Measurements from ENCODE around the gene ABTB2.

The ABTB2 gene

GRCh38 chr11:34313099-34313517, 44.7 kb downstream of the ABTB2 start:
- no peak for DNase-seq

- no peak for DNase-seq
Measured at GRCh38 chr11:34311126-34311525, 46.7 kb downstream of the ABTB2 start.

- no peak for DNase-seq
Measured at GRCh38 chr11:34309965-34310364, 47.8 kb downstream of the ABTB2 start.

- DNase-seq = no peak
Measured at GRCh38 chr11:34308913-34309585, 48.8 kb downstream of the ABTB2 start.

- DNase-seq = no peak
Measured at GRCh38 chr11:34308049-34308912, 49.5 kb downstream of the ABTB2 start.

- DNase-seq = no peak
Measured at GRCh38 chr11:34305780-34306179, 52.0 kb downstream of the ABTB2 start.

- DNase-seq = no peak
Measured at GRCh38 chr11:34305193-34305592, 52.6 kb downstream of the ABTB2 start.

- no peak for DNase-seq
Measured at GRCh38 chr11:34303028-34303570, 54.7 kb downstream of the ABTB2 start.

GRCh38 chr11:34302046-34302921, 55.5 kb downstream of the ABTB2 start:
- no peak for DNase-seq

- DNase-seq = no peak
Measured at GRCh38 chr11:34300926-34301295, 56.9 kb downstream of the ABTB2 start.

- DNase-seq = no peak
Measured at GRCh38 chr11:34300026-34300925, 57.5 kb downstream of the ABTB2 start.

GRCh38 chr11:34299284-34299972, 58.4 kb downstream of the ABTB2 start:
- no peak for DNase-seq

GRCh38 chr11:34298871-34299270, 58.9 kb downstream of the ABTB2 start:
- no peak for DNase-seq

- no peak for DNase-seq
Measured at GRCh38 chr11:34296412-34296811, 61.4 kb downstream of the ABTB2 start.

- DNase-seq = no peak
Measured at GRCh38 chr11:34292546-34292945, 65.3 kb downstream of the ABTB2 start.

GRCh38 chr11:34292111-34292510, 65.7 kb downstream of the ABTB2 start:
- no peak for DNase-seq

GRCh38 chr11:34290926-34291325, 66.9 kb downstream of the ABTB2 start:
- DNase-seq = no peak

- no peak for DNase-seq
Measured at GRCh38 chr11:34288492-34288891, 69.3 kb downstream of the ABTB2 start.

GRCh38 chr11:34284811-34285481, 72.9 kb downstream of the ABTB2 start:
- DNase-seq = no peak

GRCh38 chr11:34284156-34284555, 73.7 kb downstream of the ABTB2 start:
- no peak for DNase-seq
